Endothelial cell of umbilical vein (primary cell): ENCODE measurements around the gene EML4.

Experiments
- CTCF ChIP-seq, 2 donors: IDR thresholded peaks; 1 replicate in 1 of 2; 2 replicates in 1 of 2; pipeline ENCODE4 v1.5.1; 2011; ENCODE audit warnings: low read length in 2 of 2, mild to moderate bottlenecking in 2 of 2, moderate library complexity in 2 of 2, control low read depth in 1 of 2, inconsistent platforms in 1 of 2, low read depth in 1 of 2; ENCODE audit not compliant: insufficient read depth in 1 of 2; ENCODE audit errors: extremely low read depth in 1 of 2
- EZH2 ChIP-seq: IDR thresholded peaks from 2 replicates; pipeline ENCODE4 v1.6.1; 2012; ENCODE audit warnings: borderline replicate concordance, low read depth, mild to moderate bottlenecking, moderate library complexity, low read length, inconsistent platforms; ENCODE audit not compliant: severe bottlenecking
- POLR2AphosphoS5 ChIP-seq: IDR thresholded peaks from 2 replicates; pipeline ENCODE4 v1.6.1; 2012; ENCODE audit warnings: low read depth, mild to moderate bottlenecking, control low read depth, low read length, moderate library complexity; ENCODE audit not compliant: insufficient read depth

- TF ChIP-seq EZH2 (no peak), CTCF (IDR thresholded peaks at IDR 0.05; ENCODE audit: extremely low read depth in 1 of 2, insufficient read depth in 1 of 2, low read depth in 1 of 2, low read length in 2 of 2) (no peak), POLR2AphosphoS5 (no peak)
Observed at GRCh38 chr2:42284019-42284418, 114.9 kb downstream of the EML4 start.
